DOHH2 (cell line): ENCODE data around the gene SAFB.
"Not testable (repeated sequence)": the region's sequence is repeated elsewhere in the genome, so short reads cannot be mapped to it uniquely, and the experiment has no call there.

ENCODE experiments used
- H3F3A ChIP-seq: fragments of 200-600 bp; sonication (generic), shearing (Covaris generic); 2 replicates; pipeline ENCODE4 v1.6.0; 2016; ENCODE audit warnings: antibody characterized with exemption, mild to moderate bottlenecking; ENCODE audit not compliant: control insufficient read depth, insufficient read depth
- H3K27ac ChIP-seq: fragments of 200-600 bp; sonication (generic); 2 replicates; pipeline ENCODE4 v1.5.1; 2014; ENCODE audit warnings: low read depth, mild to moderate bottlenecking, low read length, moderate library complexity
- H3K27me3 ChIP-seq: fragments of 200-600 bp; sonication (generic); 2 replicates; pipeline ENCODE4 v1.6.1; 2014; ENCODE audit warnings: mild to moderate bottlenecking, low read length, mixed read lengths; ENCODE audit not compliant: control insufficient read depth
- H3K36me3 ChIP-seq: fragments of 200-600 bp; sonication (generic); 2 replicates; pipeline ENCODE4 v1.6.1; 2014; ENCODE audit warnings: mild to moderate bottlenecking, low read length, moderate library complexity, mixed read lengths; ENCODE audit not compliant: control insufficient read depth
- H3K4me1 ChIP-seq: fragments of 200-600 bp; sonication (generic); 2 replicates; pipeline ENCODE4 v1.6.1; 2014; ENCODE audit warnings: mild to moderate bottlenecking, low read length, mixed read lengths; ENCODE audit not compliant: control insufficient read depth
- H3K4me2 ChIP-seq: fragments of 200-600 bp; sonication (generic); 2 replicates; pipeline ENCODE4 v1.6.0; 2014; ENCODE audit warnings: mild to moderate bottlenecking, low read length, moderate library complexity
- H3K4me3 ChIP-seq: fragments of 200-600 bp; sonication (generic); 2 replicates; pipeline ENCODE4 v1.5.1; 2014; ENCODE audit warnings: mild to moderate bottlenecking, low read length, mixed read lengths
- H3K79me2 ChIP-seq: fragments of 200-600 bp; sonication (generic); 2 replicates; pipeline ENCODE4 v1.6.1; 2014; ENCODE audit warnings: mild to moderate bottlenecking, low read length, mixed read lengths; ENCODE audit not compliant: control insufficient read depth
- H3K9me2 ChIP-seq: fragments of 200-600 bp; sonication (generic); replicated peaks from 2 replicates; pipeline ENCODE4 v1.6.1; 2014; ENCODE audit warnings: mild to moderate bottlenecking, low read length, mixed read lengths; ENCODE audit not compliant: control insufficient read depth
- H3K9me3 ChIP-seq: fragments of 200-600 bp; sonication (generic); 2 replicates; pipeline ENCODE4 v1.6.1; 2014; ENCODE audit warnings: antibody characterized with exemption, low read length, mixed read lengths; ENCODE audit not compliant: control insufficient read depth, insufficient read depth
- H4K20me1 ChIP-seq: fragments of 200-600 bp; sonication (generic); 2 replicates; pipeline ENCODE4 v1.6.0; 2014; ENCODE audit warnings: low read depth, mild to moderate bottlenecking, antibody characterized with exemption, low read length, moderate library complexity; ENCODE audit not compliant: control insufficient read depth, insufficient read depth
- EZH2phosphoT487 ChIP-seq: fragments of 200-600 bp; sonication (generic); IDR thresholded peaks from 2 replicates; pipeline ENCODE4 v1.6.1; 2017; ENCODE audit warnings: borderline replicate concordance, mild to moderate bottlenecking, antibody characterized with exemption, low read length, moderate library complexity, mixed read lengths
- TF ChIP-seq, protein P1 (sequence below): fragments of 200-600 bp; sonication (generic); IDR thresholded peaks from one replicate; pipeline ENCODE4 v1.5.1; 2014; ENCODE audit warnings: antibody characterized with exemption, mild to moderate bottlenecking, low read depth, low read length; ENCODE audit not compliant: poor library complexity, severe bottlenecking

Gene SAFB

DNA sequence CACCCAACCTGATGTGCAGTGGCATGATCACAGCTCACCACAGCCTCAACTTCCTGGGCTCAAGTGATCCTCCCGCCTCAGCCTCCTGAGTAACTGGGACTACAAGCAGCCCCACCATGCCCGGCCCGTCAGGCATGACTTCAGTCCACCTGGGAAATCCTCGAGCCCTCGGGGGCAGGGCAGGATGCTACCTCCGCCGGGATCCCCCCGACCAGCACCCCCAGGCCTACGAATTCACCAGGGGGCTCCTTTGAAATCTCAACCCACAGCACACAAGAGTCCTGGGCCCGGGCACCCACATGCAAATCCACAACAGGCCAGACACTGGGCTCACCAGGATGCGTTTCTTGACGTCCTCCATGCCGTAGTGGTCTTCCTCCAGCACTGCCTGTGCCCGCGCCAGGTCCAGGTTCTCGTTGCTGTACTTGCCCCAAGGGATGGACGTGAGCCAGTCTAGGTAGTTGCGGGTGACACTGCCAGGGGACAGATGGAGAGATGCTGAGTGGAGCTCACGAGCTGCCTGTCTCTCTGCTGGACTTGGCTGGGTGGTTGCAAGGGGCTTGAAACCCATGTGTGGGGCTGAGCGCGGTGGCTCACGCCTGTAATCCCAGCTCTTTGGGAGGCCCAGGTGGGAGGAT is 77.7 kb downstream of the SAFB start:
- no peaks in the 10 kb centered on the region for H3K4me1 ChIP-seq
- peaks cover 70% of the 10 kb centered on the region for H3K36me3 ChIP-seq
- H3K27ac ChIP-seq: no peak overlapping the region
- no peaks in the 10 kb centered on the region for H3K9me2 ChIP-seq
- no peaks in the 10 kb centered on the region for H3K9me3 ChIP-seq
- no peak overlapping the region for H3K4me2 ChIP-seq
- no peak overlapping the region for H3K4me3 ChIP-seq
- peaks cover 8% of the 10 kb centered on the region for H3K79me2 ChIP-seq
- no peak for TF ChIP-seq EZH2phosphoT487
- TF ChIP-seq, protein P1, sequence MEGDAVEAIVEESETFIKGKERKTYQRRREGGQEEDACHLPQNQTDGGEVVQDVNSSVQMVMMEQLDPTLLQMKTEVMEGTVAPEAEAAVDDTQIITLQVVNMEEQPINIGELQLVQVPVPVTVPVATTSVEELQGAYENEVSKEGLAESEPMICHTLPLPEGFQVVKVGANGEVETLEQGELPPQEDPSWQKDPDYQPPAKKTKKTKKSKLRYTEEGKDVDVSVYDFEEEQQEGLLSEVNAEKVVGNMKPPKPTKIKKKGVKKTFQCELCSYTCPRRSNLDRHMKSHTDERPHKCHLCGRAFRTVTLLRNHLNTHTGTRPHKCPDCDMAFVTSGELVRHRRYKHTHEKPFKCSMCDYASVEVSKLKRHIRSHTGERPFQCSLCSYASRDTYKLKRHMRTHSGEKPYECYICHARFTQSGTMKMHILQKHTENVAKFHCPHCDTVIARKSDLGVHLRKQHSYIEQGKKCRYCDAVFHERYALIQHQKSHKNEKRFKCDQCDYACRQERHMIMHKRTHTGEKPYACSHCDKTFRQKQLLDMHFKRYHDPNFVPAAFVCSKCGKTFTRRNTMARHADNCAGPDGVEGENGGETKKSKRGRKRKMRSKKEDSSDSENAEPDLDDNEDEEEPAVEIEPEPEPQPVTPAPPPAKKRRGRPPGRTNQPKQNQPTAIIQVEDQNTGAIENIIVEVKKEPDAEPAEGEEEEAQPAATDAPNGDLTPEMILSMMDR: no peak
- no peaks in the 10 kb centered on the region for H3K27me3 ChIP-seq
- no peaks in the 10 kb centered on the region for H4K20me1 ChIP-seq
- H3F3A ChIP-seq: peaks cover 5% of the 10 kb centered on the region; the same call in 1 of the 2 replicates

GRCh38 chr19:5702053-5702410 is 79.1 kb downstream of the SAFB start:
- H3K9me2 ChIP-seq, H3F3A ChIP-seq, H3K9me3 ChIP-seq, H3K27me3 ChIP-seq, H3K27ac ChIP-seq, H3K4me3 ChIP-seq, H3K4me1 ChIP-seq, H4K20me1 ChIP-seq, H3K4me2 ChIP-seq: not testable (repeated sequence)
- Histone ChIP-seq H3K36me3 (peaks cover 70% of the 10 kb centered on the region), H3K79me2 (peaks cover 10% of the 10 kb centered on the region)

DNA sequence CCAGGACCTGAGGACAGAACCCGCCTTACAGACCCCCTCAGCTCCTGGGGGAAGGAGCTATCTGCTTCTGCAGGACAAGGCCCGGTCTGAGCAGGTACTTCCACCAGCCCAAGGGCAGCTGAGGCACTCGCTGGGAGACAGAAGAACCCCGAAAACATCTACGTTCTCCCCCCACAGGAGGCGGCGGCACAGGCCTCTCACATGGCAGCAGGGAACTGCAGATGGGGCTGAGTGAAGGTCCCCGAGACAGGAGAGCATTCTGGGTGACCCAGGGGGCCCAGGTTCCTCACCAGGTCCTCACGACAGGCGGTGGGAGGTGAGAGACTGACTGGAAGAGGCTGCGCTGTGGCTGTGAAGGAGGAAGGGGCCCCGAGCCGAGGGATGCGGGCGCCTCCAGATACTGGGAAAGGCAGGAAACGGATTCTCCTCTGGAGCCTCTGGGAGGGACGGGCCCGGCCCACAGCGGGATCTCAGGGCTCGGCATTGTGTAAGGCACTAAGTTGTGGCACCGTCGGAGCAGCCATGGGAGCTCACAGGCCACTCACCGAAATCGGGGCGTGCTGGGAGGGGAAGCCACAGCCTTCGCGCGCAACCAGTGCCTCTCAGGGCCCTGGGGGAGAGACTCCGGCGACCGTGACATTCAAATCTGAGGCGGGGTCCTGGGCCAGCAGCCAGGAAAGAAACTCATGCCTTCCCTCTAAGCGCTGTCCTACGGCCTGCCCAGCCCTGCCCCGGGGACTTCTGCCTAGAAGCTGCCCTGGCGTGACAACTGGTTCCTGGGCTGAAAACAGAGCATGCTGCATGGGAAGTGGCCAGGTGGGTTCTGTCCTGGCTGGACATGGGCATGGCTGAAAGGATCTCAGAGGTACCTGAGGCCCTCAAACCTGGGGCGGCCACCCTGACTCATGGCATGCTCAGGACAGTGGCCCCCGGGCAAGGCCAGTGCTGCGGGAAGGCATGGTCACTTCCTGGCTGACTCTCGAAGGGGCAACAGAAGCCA is 81.2 kb downstream of the SAFB start:
- H3K36me3 ChIP-seq: peaks cover 74% of the 10 kb centered on the region
- no peaks in the 10 kb centered on the region for H3K9me2 ChIP-seq
- H3F3A ChIP-seq: no peaks in the 10 kb centered on the region
- TF ChIP-seq, protein P1: no peak
- TF ChIP-seq EZH2phosphoT487: no peak
- H3K4me3 ChIP-seq: no peak overlapping the region
- peaks cover 13% of the 10 kb centered on the region for H3K79me2 ChIP-seq
- no peak overlapping the region for H3K27ac ChIP-seq
- no peaks in the 10 kb centered on the region for H3K4me1 ChIP-seq
- H3K4me2 ChIP-seq: no peak overlapping the region
- H3K27me3 ChIP-seq: no peaks in the 10 kb centered on the region
- H3K9me3 ChIP-seq: no peaks in the 10 kb centered on the region
- H4K20me1 ChIP-seq: no peaks in the 10 kb centered on the region

- Histone ChIP-seq H3K4me2 (no peak overlapping the region), H3K9me3 (no peaks in the 10 kb centered on the region), H4K20me1 (no peaks in the 10 kb centered on the region), H3K27ac (no peak overlapping the region), H3K27me3 (no peaks in the 10 kb centered on the region), H3K4me3 (no peak overlapping the region), H3K79me2 (peaks cover 15% of the 10 kb centered on the region), H3F3A (no peaks in the 10 kb centered on the region), H3K36me3 (peaks cover 73% of the 10 kb centered on the region), H3K4me1 (no peaks in the 10 kb centered on the region), H3K9me2 (no peaks in the 10 kb centered on the region)
- no peak for TF ChIP-seq EZH2phosphoT487
- TF ChIP-seq, protein P1: no peak
These were observed 82.7 kb downstream of the SAFB start for GRCh38 chr19:5705552-5705951.
